Activated CD8-positive, alpha-beta memory T cell treated with anti-CD3 and anti-CD28 coated beads for 48 hours (primary cell): Measurements from ENCODE around the gene CYP2R1.

Experiments used
- DNase-seq, 3 experiments: peaks; one replicate each; pipeline ENCODE4 v3.0.0-alpha.2; 2020; ENCODE audit warnings: low read depth in 2 of 3, low spot score in 2 of 3

Gene CYP2R1

GRCh38 chr11:14892036-14892556, at the start of gene CYP2R1:
TSS of gene CYP2R1 (minus strand) at chr11:14892231. CDS start at chr11:14892205, 26 bp downstream.
- peak; percentile 52 to 80 (median 77) for DNase-seq

GRCh38 chr11:14938936-14939335, 46.9 kb upstream of the CYP2R1 start:
- DNase-seq, result no peak

- no peak for DNase-seq
These were observed 42.8 kb upstream of the CYP2R1 start for GRCh38 chr11:14934641-14935351.

GRCh38 chr11:14932447-14932846, 40.4 kb upstream of the CYP2R1 start:
- no peak for DNase-seq

- no peak for DNase-seq
These were observed 38.3 kb upstream of the CYP2R1 start for GRCh38 chr11:14930369-14930768.

GRCh38 chr11:14927146-14927545, 35.1 kb upstream of the CYP2R1 start:
- no peak for DNase-seq

GRCh38 chr11:14924318-14924717, 32.3 kb upstream of the CYP2R1 start:
- DNase-seq, result no peak

GRCh38 chr11:14916403-14916802, 24.4 kb upstream of the CYP2R1 start:
- no peak for DNase-seq

GRCh38 chr11:14914536-14914935, 22.5 kb upstream of the CYP2R1 start:
- DNase-seq, result no peak

- no peak for DNase-seq
These were observed 16.3 kb upstream of the CYP2R1 start for GRCh38 chr11:14908214-14908880.

- peak; percentile 58 to 83 (median 76) for DNase-seq
These were observed 15.6 kb upstream of the CYP2R1 start for GRCh38 chr11:14907411-14908213.

GRCh38 chr11:14906993-14907392, 15.0 kb upstream of the CYP2R1 start:
- no peak for DNase-seq

- DNase-seq, result no peak
These were observed 14.5 kb upstream of the CYP2R1 start for GRCh38 chr11:14906578-14906977.

- DNase-seq, result peak in 2 of 3 experiments; percentile 54 to 68
These were observed 13.3 kb upstream of the CYP2R1 start for GRCh38 chr11:14905104-14906033.

GRCh38 chr11:14904745-14905103, 12.7 kb upstream of the CYP2R1 start:
- DNase-seq, result peak; percentile 64 to 94 (median 92)

- no peak for DNase-seq
These were observed 10.8 kb upstream of the CYP2R1 start for GRCh38 chr11:14902650-14903350.

- no peak for DNase-seq
These were observed 6.9 kb upstream of the CYP2R1 start for GRCh38 chr11:14898906-14899305.

GRCh38 chr11:14898355-14898754, 6.3 kb upstream of the CYP2R1 start:
- DNase-seq, result no peak

- DNase-seq, result no peak
These were observed 2.9 kb upstream of the CYP2R1 start for GRCh38 chr11:14894657-14895598.
